Pulmonary artery endothelial cell (primary cell): ENCODE data around the gene KIF5A. TPM values are rescaled to one million over a fixed set of nuclear protein-coding genes. Genes with fewer than 3 reads are reported as not detected.
A peak's percentile ranks its signal among the peaks of the same experiment; 100 is the strongest.
"Not testable (repeated sequence)": the region's sequence is repeated elsewhere in the genome, so short reads cannot be mapped to it uniquely, and the experiment has no call there.

ENCODE experiments used
- DNase-seq: peaks from one replicate; pipeline ENCODE4 v3.0.0-alpha.2; 2011; ENCODE audit warnings: low read depth, low spot score
- total RNA-seq: library from RNA; depleted of rRNA; stranded (reverse); fragments of >200 nt; gene quantifications from 2 replicates; pipeline ENCODE4 v1.2.3, GENCODE V29; 2014

KIF5A gene
- total RNA-seq, 1 donor from 2014 or later: under 0.01 TPM

DNA sequence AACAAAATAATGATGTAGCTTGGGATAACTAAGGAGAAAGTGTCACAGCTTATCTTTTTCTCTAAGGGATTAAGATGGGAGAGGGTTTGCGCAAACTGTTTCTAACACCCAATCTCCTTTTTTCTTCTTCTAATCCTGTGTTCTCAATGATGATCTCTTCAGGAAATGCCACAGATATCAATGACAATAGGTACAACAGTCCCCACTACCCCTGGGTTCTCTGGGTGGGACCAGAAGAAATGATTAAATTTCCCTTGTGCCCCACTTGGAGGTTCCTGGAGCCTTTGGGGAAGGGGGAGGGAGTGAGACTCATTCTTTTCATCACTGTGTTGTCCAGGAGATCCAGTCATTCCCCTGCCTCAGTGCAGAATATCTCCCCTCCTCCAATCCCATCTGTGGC lies 32.6 kb downstream of the KIF5A start:
- DNase-seq: no peak

DNA sequence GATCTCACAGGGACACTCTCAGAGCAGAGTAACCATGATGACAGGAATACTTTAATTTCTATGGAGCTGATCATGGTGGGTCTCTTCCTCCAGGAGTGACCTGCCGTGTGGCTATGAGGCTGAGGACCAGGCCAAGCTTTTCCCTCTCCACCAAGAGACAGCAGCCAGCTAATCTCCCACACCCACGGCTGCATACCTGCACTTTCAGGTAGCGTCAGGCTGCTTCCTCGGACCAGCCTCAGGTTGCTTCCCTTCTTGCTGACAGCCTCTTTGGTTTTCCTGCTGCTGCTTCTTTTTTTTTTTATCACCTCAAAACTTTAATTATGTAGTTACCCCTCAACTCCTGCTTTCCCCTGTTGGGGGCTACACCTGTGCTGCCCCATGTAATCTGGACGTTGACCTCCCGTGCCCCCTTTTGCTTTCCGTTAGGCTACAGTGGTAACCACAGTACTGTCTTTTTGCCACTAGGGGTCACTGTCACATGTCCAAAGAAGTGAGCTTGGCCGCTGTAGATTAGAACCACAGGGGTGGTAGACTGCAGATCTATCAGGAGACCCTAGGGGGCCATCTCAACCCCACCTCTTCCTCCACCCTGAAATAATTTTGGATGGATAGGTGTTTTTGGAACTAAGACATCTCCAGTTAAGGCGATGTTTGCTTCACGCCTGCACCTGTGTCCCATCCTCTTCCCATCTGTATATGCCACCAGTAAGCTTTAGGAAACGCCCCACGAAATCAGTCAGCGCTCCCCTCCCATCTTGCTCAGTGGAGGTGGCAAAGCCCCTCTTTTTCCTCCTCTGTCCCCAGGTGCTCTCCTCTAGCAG lies 33.4 kb downstream of the KIF5A start:
- DNase-seq: peak; percentile 51

DNA sequence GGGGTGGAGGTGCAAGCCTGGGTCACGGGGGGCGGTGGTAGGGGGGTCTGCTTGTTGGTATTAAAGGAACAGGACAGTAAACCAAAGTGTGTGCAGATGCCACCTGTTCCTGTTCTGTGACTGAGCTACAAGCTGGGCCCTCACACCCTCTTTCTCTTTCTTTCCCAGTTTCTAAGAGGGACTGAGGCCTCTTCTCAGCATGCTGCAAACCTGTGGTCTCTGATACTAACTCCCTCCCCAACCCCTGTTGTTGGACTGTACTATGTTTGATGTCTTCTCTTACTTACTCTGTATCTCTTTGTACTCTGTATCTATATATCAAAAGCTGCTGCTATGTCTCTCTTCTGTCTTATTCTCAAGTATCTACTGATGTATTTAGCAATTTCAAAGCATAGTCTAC lies 34.2 kb downstream of the KIF5A start:
- DNase-seq: no peak

DNA sequence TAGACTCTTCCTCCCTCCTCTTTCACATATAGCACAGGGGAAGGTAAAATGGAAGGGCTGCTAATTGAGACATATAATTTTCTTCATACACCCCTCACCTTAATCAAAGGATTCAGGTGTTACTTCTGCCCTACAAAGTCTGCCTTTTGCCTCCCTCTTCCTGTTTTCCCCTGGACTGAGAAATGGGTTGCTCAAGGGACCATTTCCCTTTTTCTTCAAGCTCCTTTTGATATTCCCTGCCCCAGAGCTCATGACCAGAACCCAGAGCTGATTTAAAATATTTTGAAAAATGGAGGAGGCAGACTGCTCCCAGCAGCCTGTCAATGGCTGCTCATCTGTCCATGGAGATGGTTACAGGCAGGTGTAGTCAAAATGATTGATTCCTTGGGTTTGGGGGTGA lies 34.8 kb downstream of the KIF5A start:
- DNase-seq: no peak

DNA sequence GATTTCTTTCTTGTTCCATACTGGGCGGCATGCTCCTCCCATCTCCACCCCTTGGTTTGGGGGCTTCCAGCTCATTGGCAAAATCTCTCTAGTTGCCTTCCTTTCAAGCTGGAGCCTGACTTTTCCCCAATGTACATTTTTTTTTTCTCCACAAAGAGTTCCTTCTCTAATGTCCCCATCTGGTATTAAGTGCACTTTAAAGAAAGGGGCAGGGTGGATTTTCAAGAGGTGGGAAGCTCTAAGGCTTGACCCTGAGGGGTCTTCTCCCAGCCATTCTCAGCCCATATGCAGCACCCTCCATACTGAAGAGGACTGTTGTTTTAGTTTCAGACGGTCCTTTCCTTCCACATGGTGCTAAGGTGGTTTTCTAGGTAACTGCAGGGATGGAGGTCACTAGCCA lies 35.3 kb downstream of the KIF5A start:
- DNase-seq: no peak

DNA sequence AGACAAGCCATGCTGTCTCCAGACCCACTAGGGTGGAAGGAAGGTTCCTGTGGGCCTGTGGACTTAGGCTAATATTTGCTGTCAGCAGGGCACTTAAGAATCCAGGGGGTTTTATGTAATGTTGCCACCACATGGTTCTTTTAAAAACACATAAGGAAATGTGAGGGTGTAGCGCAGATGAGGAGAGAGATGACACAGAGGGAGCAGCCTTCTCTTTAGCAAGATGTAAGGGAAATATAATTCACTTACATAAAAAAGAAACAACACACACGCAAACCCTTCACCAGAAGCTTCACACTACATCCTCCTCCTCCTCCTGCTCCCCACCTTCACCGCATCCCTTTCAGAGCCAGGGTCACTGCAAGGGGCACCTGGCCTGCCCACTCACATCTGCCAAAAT lies 36.3 kb downstream of the KIF5A start:
- no peak for DNase-seq

DNA sequence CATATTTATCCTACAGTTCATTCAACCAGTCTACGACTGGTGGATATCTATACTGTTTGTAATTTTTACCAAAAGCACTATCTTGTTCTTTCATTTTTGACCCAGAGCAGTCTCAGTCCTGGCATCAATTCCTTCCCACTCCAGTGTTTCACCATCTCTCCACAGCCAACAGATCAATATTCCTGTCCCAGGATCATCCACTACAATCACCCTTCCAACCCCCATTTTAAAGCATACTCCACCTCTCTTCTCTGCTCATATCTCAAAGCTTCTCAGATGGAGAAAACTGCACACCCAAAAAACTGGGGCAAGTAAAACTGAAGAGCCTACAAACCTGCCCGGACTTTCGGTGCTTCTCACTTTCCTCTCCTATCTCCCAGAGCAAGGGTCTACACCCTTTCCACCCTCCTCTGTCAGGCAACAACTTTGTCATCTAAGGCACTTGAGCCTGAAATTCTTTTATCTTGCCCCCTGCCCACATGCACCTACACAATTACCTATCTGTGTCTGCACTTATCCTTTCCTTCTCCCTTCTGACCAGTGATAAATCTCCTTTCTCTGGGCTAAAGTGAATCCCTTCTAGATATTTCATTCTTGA lies 37.1 kb downstream of the KIF5A start:
- DNase-seq: no peak

DNA sequence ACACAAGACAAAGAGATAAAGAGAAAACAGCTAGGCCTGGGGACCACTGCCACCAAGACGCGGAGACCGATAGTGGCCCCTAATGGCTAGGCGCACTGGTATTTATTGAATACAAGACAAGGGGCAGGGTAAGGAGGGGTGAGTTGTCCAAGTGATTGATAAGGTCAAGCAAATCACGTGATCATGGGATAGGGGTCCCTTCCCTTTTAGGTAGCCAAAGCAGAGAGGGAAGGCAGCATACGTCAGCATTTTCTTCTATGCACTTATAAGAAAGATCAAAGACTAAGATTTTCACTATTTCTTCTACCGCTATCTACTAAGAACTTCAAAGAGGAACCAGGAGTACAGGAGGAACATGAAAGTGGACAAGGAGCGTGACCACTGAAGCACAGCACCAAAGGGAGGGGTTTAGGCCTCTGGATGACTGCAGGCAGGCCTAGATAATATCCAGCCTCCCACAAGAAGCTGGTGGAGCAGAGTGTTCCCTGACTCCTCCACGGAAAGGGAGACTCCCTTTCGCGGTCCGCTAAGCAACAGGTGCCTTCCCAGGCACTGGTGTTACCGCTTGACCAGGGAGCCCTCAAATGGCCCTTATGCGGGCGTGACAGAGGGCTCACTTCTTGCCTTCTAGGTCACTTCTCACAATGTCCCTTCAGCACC lies 39.2 kb downstream of the KIF5A start:
- not testable (repeated sequence) for DNase-seq

DNA sequence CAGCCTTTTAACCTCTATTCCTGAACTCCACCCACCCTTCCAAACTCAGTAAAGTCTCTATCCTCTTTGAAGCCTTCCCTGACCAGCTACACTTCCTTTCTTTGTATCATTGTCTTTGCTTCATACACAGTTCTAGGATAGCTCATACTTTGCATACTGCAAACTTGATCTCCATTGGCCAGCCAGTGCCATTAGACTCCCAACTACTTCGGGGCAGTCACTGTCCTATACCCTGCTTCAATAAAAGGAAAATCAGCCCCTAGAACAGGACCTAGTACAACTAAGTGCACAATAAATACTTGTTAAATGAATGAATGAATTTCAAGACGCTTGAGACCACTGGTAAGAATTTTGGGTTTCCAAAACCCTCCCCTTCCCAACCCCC lies 40.6 kb downstream of the KIF5A start:
- DNase-seq: no peak

DNA sequence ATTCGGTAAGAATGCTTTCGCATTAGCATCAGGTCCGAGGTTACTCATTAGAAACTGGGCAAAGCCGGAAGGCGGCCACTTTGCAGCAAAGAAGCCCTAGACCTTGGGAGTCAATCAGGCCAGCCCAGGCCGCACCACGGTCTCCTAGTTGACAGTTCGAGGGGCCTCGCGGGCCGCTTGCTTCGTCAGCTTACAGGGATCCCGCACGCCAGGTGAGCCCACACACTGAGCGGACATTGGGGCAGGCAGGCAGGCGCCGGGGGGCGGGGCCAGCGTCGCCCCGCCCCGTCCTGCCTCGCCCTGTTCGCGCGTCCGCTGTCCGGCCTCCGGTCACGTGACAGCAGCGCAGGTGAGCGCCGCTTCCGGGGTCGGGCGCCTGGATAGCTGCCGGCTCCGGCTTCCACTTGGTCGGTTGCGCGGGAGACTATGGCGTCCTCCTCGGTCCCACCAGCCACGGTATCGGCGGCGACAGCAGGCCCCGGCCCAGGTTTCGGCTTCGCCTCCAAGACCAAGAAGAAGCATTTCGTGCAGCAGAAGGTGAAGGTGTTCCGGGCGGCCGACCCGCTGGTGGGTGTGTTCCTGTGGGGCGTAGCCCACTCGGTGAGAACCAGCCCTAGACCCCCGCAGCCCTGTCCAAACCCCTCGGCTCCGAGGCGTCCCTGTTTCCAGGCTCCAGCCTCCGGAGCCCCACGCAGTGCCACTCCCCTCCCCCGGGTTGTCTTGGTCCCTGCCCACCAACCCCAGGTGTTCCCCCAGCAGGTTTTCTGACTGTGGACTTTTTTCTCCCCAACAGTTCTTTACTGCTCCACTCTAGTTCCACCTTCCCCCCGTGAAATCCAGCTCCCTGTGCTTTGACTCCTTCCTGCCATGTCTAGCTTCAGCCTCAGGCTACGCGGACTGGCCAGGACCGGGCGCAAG lies 41.3 kb downstream of the KIF5A start, which contains the start of gene PIP4K2C:
PIP4K2C (plus strand) TSS at position 329 of the 918 bp plus-strand sequence; CDS start at position 427, 98 bp downstream.
- no peak for DNase-seq

DNA sequence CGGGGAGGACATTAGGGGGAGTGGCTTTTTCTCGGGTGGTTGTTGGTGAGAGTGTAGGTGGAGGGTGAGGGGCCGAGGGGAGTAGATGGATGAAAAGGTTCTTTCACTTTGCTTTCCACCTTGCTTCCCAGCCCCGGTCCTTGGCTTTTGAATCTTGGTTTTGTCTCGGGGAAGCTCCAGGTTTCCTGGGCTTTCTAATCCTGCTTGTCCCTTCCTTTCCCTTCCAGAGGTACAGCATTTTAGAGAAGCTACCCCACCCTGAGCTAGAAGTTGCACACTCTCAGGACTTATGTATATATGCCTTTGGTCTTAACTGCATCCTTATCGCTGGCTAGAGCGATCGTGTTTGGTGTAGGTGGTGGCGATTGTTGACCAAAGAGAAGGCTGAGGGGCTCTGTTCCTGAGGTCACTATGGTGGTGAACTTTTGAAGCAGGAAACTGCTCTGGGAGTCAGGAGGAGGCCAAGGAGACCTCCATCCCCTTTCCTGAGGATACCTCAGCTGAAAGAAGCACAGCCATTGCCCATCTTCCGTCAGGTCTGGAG lies 42.0 kb downstream of the KIF5A start:
- no peak for DNase-seq

DNA sequence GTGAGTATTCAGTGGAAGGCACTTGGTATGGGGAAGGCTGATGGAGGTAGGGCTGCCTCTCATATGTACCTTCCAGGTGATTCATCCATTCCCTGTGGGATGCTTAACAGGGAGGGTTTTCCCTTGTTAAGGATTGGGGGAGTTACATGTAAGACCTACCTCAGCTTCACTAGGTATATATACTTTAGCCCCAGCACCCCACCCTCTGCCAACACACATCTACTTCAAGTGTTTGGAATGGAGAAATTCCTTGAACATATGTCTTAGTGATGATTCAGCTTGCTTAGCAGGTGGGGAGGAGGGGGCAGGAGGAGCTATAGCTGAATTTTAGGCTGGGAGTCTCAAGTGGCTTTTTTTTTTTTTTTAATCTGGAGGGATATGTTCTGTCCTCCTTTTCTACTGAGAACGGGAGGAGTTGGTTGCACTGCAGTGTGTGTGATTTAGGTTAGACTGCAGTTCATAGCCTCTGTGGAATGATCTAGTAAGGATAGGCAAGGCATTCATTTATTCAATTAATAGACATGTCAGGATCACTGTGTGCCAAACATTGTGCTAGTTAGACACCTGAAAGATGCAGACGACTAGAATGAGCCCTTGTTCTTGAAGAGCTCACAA lies 42.8 kb downstream of the KIF5A start:
- no peak for DNase-seq

DNA sequence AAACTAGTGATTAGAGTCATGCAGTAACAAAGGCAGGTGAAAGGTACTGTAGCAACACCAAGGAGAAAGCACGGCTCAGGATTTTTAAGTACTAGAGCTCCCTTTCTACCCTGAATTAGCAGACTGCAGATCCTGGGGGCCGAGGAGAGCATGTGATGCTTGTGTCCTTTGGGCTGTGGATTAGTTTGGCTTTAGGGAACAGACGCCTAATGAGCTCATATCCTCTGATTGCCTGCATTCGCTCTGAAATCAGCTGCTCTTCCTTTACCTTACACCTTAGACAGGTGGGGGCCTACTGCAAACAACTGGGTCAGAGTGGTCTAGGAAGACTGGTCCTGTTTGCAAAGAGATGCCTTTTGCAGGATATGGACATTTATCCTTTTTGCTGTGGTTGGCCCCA lies 43.3 kb downstream of the KIF5A start:
- DNase-seq: no peak

DNA sequence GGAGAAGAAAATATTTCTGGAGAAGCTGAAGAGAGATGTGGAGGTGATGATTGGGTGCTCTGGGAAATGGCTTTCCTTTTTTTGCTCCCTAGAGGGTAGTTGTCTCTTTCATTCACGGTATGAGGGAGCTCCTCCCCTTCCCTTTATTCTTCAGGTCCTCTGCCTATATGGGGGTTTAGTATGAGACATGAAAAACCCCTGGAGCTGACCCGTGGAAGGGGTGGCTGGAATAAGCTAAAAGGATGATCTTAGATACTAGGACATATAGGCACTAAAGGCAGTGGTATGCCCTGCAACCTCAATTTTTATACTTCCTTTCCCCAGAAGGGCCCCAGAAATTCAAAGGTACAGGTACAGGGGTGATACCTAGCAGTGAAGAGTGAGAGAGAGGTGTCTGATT lies 50.6 kb downstream of the KIF5A start:
- no peak for DNase-seq

DNA sequence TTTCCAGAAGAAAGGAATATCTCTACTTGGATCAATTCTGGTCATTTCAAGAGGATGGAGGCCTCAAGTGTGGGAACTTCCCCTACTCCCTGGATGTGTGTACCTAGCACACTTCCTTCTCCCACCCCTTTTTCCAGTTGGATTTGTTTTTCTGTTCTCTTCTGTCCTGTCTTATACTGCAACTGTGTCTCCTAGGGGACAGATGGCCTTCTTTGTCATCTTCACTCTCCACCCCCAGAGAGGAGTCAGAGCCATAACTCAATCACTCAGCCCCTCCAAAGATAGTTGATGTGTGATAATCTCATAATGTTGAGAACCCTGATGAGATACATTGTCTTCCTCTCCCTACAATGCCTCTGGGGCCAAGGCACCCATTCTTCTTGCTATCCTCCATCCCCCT lies 52.7 kb downstream of the KIF5A start:
- DNase-seq: no peak

DNA sequence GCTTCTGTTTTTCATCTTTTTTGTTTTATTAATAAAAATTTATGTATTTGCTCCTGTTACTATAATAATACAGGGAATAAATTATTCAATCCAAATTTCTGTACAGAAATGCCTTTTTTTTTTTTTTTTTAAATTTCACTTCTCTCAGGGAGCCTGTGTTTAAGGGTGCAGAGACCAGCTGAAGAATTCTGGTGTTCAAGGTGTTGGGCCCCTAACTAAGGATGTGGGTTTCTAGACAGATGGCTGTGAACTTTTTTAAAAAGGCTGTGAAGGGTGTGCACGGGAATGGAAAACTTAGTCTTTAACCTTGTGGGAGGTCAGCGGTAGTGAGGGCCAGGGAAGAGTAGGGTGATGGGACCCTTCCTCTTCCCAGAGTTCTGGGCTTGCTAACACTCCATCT lies 53.5 kb downstream of the KIF5A start:
- no peak for DNase-seq

DNA sequence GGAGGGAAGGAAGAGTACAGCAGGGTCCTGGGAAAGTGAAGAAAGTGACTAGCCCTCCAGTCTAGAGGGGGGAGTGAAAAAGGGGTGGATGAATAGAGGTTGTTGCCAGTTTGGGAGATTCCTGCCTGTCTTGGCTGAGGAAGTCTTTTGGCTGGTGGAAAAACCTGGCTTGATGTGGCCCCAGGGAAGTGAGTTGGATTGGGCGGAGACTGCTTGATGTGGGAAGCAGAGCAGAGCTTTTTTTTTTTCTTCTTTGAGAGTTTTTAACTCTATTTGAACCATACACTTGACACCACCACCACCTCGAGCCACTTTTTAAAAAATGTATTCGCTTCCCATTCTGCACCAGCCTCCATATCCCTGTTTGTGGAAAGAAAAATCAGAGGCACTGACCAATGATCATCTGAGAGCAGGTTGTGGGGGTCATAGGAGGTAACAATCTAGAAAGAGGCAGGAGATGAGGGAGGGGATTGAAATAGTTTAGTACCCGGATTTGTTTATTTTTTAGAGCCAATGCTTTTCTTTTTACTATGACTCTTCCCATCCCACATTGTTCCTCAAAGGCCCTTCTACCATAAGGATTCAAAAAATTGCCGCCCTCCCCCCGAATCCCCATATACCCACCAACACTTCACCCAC lies 54.1 kb downstream of the KIF5A start:
- DNase-seq: no peak

DNA sequence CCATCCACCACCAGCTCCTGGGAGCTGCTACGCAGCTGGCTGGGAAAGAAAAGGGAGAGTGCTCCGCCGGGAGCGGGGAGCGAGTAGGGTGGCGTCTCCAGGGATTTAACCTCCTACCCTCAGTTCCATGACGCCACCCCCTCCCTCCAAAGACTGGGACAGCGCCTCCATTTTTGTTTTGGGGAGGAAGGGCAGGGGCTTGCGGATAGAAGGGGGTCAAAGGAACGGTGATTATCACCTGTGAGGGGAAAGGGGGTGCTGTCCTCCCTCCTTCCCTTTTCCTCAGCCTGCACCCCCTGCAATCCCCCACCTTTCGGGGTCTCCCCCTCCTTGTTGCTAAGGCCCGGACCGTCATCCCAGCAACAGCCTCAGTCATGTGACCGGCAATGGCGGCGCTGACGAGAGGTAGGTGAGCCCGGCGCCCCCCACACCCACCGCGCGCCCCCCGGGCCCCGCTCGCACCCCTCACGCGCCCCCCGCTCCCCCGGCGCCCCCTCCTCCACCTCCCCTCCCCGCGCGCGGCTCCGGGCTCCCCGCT lies 54.7 kb downstream of the KIF5A start, which contains the start of gene DTX3:
DTX3 (plus strand) TSS at position 371 of the 538 bp plus-strand sequence. CDS start 1,694 bp downstream, outside the sequence.
- no peak for DNase-seq

DNA sequence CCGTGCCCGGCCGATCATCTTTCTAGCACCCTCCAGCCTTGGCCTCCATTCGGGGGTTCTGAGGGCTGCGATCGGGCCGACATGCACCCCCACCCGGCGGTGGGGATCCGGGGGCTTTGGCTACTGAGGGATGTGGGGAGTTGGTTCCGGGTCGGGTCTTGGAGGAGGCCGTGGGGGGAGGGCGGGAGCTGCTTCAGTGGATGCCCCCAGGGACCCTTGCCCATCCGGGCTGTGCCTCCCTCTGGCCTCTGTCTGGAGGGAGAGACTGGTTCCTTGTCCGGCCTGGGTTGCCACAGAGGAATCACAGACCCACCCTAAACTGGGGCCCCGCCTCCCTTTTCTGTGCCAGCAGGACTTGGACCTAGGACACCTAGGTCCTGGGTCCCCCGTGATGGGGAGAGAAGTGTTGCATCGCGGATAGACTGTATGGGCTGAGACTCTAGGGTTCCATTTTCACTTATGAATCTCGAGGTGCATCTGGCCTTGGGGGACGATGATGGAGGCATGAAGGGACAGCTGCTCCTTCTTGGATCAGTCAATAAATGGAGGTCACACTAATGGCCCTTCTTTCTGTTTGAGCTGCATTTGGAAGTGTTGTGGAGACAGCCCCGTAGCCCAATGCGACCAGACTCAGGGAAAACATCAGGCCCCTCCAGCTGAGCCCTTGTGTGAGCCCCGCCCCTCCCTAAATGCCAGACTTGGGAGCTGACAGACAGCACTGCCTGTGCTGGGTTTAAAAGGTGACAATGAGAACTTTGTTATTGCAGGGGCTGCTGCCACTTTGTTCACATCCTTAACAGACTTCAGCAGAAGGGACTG lies 55.4 kb downstream of the KIF5A start:
- no peak for DNase-seq
